ENCODE data around the gene EFHC1.

- no peak for TF ChIP-seq CTCF (IDR thresholded peaks at IDR 0.05)
- no peak for TF ChIP-seq POLR2AphosphoS5 (IDR thresholded peaks at IDR 0.05)
- no peak for TF ChIP-seq EP300 (IDR thresholded peaks at IDR 0.05)
- TF ChIP-seq POLR2A (IDR thresholded peaks at IDR 0.05) = no peak
These were observed 63.5 kb downstream of the EFHC1 start for GRCh38 chr6:52483671-52484003.
